NCI-H524 treated with DMSO at 0.1 percent for 48 hours (cell line): ENCODE measurements around the gene TMEM17.

ENCODE experiments used
- DNase-seq: peaks from one replicate; lab custom pipeline; 2025; lab: John Stamatoyannopoulos, UW

TMEM17 gene

DNA sequence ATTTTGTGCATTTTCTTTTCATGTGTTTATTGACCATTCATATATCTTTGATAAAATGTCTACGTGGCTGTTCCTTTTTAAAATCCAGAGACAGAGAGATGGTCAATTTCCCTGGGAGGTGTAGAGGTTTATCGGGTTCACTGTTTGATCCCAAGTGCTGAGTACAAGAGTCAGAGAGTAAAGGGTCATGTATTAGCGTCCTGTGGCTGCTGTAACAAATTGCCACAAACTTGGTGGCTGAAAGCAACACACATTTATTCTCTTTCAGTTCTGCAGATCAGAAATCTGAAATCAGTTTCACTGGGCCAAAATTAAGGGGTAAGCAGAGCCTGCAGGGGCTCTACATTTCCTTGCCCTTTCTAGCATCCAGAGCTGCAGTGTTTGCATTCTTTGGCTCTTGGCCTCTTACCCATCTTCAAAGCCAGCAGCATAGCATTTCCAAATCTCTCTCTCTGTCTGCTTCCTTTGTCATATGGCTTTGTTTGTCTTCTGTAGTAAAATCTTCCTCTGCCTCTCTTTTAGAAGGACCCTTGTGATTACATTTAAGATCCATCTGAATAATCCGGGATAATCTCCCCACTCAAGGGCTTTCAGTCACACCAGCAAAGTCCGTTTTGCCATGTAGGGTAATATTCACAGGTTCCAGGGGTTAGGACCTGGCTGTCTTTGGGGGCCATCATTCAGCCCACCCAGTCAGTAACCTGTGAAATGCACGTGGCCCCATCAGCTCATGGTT is 49.9 kb downstream of the TMEM17 start:
- DNase-seq = peak; percentile 67

DNA sequence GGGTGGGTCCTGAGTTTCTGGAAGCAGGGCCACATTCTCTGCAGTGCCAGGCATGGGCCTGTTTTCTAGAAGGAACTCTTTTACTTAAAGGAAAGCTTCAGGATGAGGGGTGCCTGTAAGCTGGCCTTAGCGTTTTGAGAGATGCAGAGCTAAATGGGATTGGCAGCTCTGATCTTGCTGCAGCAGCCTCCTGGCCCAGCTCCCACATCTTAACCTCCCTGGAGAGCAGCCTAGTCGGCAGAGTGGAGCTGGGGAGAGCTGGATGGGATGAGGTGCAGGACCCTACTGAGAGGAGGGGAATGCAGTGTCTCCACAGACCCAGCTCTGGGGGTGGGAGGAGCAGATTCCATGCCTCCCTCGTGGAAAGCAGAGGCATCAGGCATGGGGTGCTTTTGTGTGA is 52.0 kb downstream of the TMEM17 start:
- DNase-seq = no peak

DNA sequence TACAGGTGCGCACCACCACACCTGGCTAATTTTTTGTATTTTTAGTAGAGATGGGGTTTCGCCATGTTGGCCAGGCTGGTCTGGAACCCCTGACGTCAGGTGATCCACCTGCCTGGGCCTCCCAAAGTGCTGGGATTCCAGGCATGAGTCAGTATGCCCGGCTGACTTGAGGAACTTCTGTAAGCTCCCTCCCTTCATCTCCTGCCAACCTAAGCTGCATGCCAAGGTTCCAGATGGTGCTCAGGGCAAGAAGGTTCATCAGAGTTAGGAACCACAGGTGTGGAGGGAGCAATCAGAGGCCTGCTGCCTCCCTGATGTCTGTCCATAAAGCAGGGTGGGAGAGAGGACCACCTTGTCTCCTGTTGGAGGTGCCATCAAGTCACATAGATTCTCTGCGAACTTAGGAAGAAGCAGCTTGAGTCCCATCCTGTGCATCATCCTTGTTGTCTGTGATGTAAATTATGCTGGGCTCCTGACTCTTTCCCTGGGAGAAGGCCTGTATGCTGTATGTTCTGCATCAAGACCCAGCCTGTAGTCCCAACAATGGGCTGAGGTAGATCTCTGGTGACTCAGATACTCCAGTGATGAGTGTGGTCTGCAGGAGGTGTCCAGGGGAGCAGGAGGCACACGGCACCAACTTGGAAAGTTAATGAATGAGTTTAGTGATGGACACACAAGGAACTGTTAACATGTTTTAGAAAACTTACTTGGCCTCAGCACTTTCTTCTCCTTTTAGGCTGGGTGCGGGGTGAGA is 53.1 kb downstream of the TMEM17 start:
- DNase-seq = no peak

DNA sequence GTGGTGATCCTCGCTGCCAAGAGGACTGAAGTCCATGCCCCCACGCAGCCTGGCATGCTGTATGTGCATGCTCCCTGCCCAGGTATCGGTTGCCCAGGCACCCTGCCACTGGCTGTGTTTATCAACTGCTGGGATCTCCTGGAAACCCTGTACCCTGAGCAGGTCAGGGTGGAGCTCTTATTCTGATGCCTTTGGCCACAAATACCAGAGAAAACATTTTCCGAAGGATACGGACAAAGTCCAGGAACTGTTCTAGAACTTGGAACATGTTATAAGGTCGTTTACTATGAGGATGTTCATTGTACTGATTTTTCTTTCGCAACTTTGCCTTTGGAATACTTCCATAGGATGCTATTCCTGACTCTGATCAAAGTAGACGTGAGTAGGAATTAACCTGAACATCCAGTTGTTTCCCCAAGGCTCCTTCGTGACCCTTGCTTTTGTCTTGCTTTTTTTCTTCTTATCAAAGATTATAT is 55.2 kb downstream of the TMEM17 start:
- no peak for DNase-seq
